Large intestine (tissue), 3 donors: ENCODE data around the gene VPS4A. TPM values are rescaled to one million over a fixed set of nuclear protein-coding genes. Genes with fewer than 3 reads are reported as not detected.

Source experiments
- DNase-seq, 2 donors: peaks; one replicate each; pipeline versions ENCODE4 v3.0.0 to v3.0.0-alpha.2; 2013
- H3K27ac ChIP-seq: one replicate; pipeline ENCODE4 v1.5.1; 2013; ENCODE audit warnings: low read length
- H3K27me3 ChIP-seq: 2 replicates; pipeline ENCODE4 v1.6.1; 2013; ENCODE audit warnings: low read length; ENCODE audit not compliant: control insufficient read depth, insufficient read depth
- H3K36me3 ChIP-seq: 2 replicates; pipeline ENCODE4 v1.6.1; 2013; ENCODE audit warnings: low read length; ENCODE audit not compliant: control insufficient read depth, insufficient read depth
- H3K4me1 ChIP-seq: one replicate; pipeline ENCODE4 v1.6.1; 2013; ENCODE audit warnings: low read length; ENCODE audit not compliant: control insufficient read depth, insufficient read depth
- H3K4me3 ChIP-seq: one replicate; pipeline ENCODE4 v1.5.1; 2013; ENCODE audit warnings: low read length
- H3K9me3 ChIP-seq: one replicate; pipeline ENCODE4 v1.6.1; 2013; ENCODE audit warnings: mild to moderate bottlenecking, low read depth, low read length, moderate library complexity; ENCODE audit not compliant: control insufficient read depth
- WGBS: methylation state at CpG from one replicate; pipeline ENCODE4 v1.1.5; 2013; ENCODE audit warnings: low lambda C conversion rate; ENCODE audit not compliant: insufficient coverage; 5-methylcytosine and 5-hydroxymethylcytosine counted together
- polyA plus RNA-seq: library from polyadenylated mRNA; unstranded; fragments of 120-200 nt; gene quantifications from one replicate; pipeline ENCODE4 v1.2.1, GENCODE V29; 2013

Gene VPS4A
- polyA plus RNA-seq, 1 donor: 43.5 TPM

DNA sequence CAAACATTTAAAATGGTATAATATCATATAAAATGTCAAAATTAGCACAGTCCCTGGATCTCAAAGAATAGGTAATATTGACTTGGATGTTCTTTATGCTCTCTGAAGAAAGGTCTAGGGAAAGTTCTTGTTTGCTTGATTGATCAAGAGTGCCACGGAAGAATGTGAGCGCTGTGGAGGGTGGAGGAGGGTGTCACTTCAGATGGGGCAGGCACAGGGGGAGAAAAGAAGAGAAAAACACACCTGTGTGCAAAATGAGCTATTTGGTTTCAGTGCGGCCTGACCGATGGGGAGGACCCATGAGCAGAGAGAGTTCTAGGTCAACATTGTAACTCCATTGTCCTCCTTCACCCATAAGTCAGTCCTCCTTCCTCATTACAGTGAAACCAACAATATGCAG is 8.8 kb upstream of the VPS4A start:
- Histone ChIP-seq H3K27me3 (no peaks in the 10 kb centered on the region), H3K4me3 (no peak overlapping the region), H3K4me1 (no peaks in the 10 kb centered on the region), H3K9me3 (no peaks in the 10 kb centered on the region), H3K27ac (no peak overlapping the region), H3K36me3 (peaks cover 20% of the 10 kb centered on the region)
- WGBS: 93% methylated on average over 2 of the region's 4 CpGs
- no peak for DNase-seq

DNA sequence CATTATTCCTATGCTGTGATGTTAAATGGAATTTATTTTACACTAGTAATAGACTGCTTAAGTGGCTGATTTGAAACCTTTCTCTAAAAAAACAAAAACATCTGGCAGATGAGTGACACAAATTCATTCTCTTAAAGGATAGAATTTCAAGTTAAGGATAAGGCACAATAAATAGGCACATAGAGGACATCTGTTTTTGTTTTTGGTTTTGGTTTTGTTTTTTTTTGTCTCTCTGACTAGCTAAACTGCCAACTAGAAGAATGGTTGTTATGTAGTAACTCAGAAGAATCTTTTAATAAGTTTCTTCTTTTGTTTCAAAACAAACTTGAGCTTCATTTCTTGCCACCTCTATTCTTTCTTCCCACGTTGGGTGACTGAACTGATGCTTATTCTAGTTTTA is 5.1 kb upstream of the VPS4A start:
- Histone ChIP-seq H3K9me3 (no peaks in the 10 kb centered on the region), H3K27ac (no peak overlapping the region), H3K27me3 (no peaks in the 10 kb centered on the region), H3K4me1 (no peaks in the 10 kb centered on the region), H3K4me3 (no peak overlapping the region), H3K36me3 (peaks cover 10% of the 10 kb centered on the region)
- no peak for DNase-seq
- WGBS: no CpG with 5 or more reads among the region's 1 CpG

GRCh38 chr16:69307091-69307490 is 4.1 kb upstream of the VPS4A start:
- no peak for DNase-seq
- 100% methylated on average over 1 of the region's 1 CpG for WGBS
- H3K9me3 ChIP-seq: no peaks in the 10 kb centered on the region

GRCh38 chr16:69307856-69308255 is 3.3 kb upstream of the VPS4A start:
- H3K4me1 ChIP-seq: peaks cover 3% of the 10 kb centered on the region
- WGBS: no CpG with 5 or more reads among the region's 2 CpGs
- DNase-seq: no peak

More at GRCh38 chr16:69307091-69307490, 4.1 kb upstream of the VPS4A start:
- H3K36me3 ChIP-seq: no peaks in the 10 kb centered on the region
- H3K27me3 ChIP-seq: no peaks in the 10 kb centered on the region
- no peak overlapping the region for H3K4me3 ChIP-seq
- peaks cover under 1% of the 10 kb centered on the region for H3K4me1 ChIP-seq
- no peak overlapping the region for H3K27ac ChIP-seq

DNA sequence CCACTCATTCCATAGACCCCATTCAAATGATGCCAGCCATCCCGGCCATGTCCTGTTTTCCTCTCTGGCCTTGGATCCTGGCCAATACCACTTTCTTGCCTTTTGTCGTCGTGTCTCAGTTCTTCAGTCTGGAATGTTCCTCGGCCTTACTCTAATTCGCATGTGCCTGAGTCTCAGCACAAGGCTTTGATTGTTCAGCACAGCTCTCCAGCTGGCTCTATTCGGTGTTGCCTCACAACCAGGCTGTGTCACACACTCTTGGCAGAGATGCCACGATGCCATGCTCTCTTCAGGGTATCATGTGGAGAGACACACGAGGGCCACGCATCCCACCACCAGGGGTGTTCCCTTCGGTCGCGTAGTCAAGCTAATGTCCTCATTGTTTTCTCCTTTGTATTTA is 1.8 kb upstream of the VPS4A start:
- no peaks in the 10 kb centered on the region for H3K27me3 ChIP-seq
- H3K27ac ChIP-seq: no peak overlapping the region
- H3K4me1 ChIP-seq: peaks cover 3% of the 10 kb centered on the region
- peaks cover 11% of the 10 kb centered on the region for H3K36me3 ChIP-seq
- WGBS: 98% methylated on average over 7 of the region's 12 CpGs
- no peak for DNase-seq
- H3K9me3 ChIP-seq: no peaks in the 10 kb centered on the region
- H3K4me3 ChIP-seq: no peak overlapping the region

More at GRCh38 chr16:69307856-69308255, 3.3 kb upstream of the VPS4A start:
- Histone ChIP-seq H3K9me3 (no peaks in the 10 kb centered on the region), H3K27me3 (no peaks in the 10 kb centered on the region), H3K4me3 (no peak overlapping the region), H3K27ac (no peak overlapping the region), H3K36me3 (peaks cover 1% of the 10 kb centered on the region)

DNA sequence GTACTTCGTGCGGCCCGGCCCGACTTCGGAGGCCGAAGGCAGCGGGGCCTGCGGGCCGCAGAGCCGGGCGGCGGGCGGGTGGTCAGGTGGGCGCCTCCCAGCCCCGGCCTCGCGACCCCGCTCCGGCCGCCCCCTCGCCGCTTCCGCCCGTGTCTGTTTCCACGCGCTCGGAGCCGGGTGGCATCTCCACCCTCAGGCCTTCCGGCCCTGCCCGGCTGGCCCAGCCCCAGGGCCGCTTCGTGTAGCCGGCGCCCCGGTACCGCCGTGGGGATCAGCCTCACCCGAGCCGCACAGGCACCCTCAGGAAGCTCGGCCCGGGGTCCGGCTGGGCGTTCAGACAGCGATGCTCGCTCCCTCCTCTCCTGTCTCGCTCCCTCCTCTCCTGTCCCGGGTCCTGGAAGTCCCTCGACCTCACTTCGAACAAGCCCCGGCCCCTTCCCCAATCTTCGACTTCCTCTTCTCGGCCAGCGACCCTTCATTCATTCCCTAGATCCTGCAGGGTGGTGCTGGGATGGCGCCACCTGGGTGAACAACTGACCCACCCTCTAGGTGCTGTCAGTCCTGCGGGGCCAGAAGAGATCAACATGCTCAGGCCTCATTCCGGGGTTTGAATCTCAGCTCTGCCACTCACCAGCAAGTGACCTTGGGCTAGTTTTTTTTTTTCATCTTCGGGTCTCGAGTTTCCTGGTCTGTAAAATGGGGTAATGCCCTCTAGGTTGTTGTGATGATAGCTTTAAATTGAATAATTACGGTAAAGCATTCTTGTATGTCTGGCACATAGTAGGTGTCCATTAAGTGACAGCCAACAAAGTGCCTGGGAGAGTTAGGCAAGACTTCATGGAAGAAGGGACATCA is 610 bp downstream of the VPS4A start:
- no CpG with 5 or more reads among the region's 59 CpGs for WGBS
- DNase-seq: peak in 1 of 2 donors; percentile 52
- H3K27ac ChIP-seq: peak overlapping the region; percentile 68
- peaks cover 35% of the 10 kb centered on the region for H3K36me3 ChIP-seq
- H3K9me3 ChIP-seq: no peaks in the 10 kb centered on the region
- no peaks in the 10 kb centered on the region for H3K27me3 ChIP-seq
- H3K4me1 ChIP-seq: peaks cover 3% of the 10 kb centered on the region
- H3K4me3 ChIP-seq: peak overlapping the region; percentile 84

GRCh38 chr16:69313469-69313868 is 2.3 kb downstream of the VPS4A start:
- peaks cover 3% of the 10 kb centered on the region for H3K4me1 ChIP-seq
- WGBS: 100% methylated on average over 1 of the region's 5 CpGs
- peaks cover 50% of the 10 kb centered on the region for H3K36me3 ChIP-seq

DNA sequence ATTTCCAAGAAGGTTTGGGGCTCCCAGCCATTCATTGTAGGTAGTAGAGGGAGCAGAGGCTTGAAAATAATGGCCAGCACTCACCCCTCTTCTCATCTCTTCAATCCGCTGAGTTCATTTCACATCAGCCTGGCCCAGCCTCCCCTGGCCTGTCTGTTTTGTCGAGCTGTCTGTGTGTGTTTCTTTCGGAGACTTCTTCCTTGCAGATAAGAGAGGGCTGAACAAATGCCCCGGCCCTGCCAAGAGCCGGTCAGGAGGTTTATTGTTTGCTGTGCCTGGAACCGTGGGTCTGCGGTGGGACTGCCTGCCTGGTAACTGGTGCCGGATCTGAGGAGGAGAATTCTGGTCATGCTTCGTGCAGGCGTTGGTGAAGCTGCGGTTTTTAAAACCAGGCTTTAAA is 3.4 kb downstream of the VPS4A start:
- peaks cover 60% of the 10 kb centered on the region for H3K36me3 ChIP-seq
- no peak overlapping the region for H3K27ac ChIP-seq
- no peaks in the 10 kb centered on the region for H3K9me3 ChIP-seq
- no peak overlapping the region for H3K4me3 ChIP-seq
- no peak for DNase-seq
- H3K4me1 ChIP-seq: peaks cover 3% of the 10 kb centered on the region
- H3K27me3 ChIP-seq: no peaks in the 10 kb centered on the region
- WGBS: 100% methylated on average over 1 of the region's 11 CpGs

More at GRCh38 chr16:69313469-69313868, 2.3 kb downstream of the VPS4A start:
- Histone ChIP-seq H3K27ac (no peak overlapping the region), H3K27me3 (no peaks in the 10 kb centered on the region), H3K4me3 (no peak overlapping the region), H3K9me3 (no peaks in the 10 kb centered on the region)
- no peak for DNase-seq

GRCh38 chr16:69315486-69316311 is 4.5 kb downstream of the VPS4A start:
- no peaks in the 10 kb centered on the region for H3K27me3 ChIP-seq
- 92% methylated on average over 8 of the region's 30 CpGs for WGBS
- no peaks in the 10 kb centered on the region for H3K9me3 ChIP-seq
- DNase-seq: no peak
- peaks cover 72% of the 10 kb centered on the region for H3K36me3 ChIP-seq
- no peak overlapping the region for H3K27ac ChIP-seq
- peaks cover 3% of the 10 kb centered on the region for H3K4me1 ChIP-seq
- no peak overlapping the region for H3K4me3 ChIP-seq

DNA sequence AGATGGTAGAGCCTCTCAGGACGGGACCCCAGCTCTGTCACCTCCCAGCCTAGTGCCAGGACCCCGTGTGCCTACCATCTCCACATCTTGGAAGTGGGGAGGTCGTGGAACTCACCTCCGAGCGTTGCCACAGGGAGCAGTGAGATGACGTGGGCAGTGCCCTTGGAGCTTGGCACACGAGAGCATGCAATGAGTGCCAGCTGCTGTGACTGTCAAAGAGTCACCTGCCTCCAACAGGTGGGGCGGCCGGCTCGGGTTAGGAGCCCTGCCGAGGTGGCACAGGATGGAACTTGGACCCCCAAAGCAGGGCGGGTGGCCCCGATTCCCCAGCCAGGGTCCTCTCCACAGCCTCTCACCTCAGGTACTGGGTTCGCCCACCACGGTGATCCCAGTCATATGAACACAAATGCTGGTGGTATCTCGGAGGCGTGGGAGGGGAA is 5.5 kb downstream of the VPS4A start:
- H3K36me3 ChIP-seq: peaks cover 81% of the 10 kb centered on the region
- no peaks in the 10 kb centered on the region for H3K27me3 ChIP-seq
- peaks cover 3% of the 10 kb centered on the region for H3K4me1 ChIP-seq
- H3K27ac ChIP-seq: no peak overlapping the region
- no peak overlapping the region for H3K4me3 ChIP-seq
- no CpG with 5 or more reads among the region's 17 CpGs for WGBS
- no peaks in the 10 kb centered on the region for H3K9me3 ChIP-seq
- no peak for DNase-seq
